OCI-M2 (cell line): ENCODE data around the gene SEC24C.
"Not testable (repeated sequence)": the region's sequence is repeated elsewhere in the genome, so short reads cannot be mapped to it uniquely, and the experiment has no call there.

Experiments used
- DNase-seq: peaks from one replicate; lab custom pipeline; 2025; ENCODE audit not compliant: unreplicated experiment; lab: John Stamatoyannopoulos, UW

SEC24C gene

DNA sequence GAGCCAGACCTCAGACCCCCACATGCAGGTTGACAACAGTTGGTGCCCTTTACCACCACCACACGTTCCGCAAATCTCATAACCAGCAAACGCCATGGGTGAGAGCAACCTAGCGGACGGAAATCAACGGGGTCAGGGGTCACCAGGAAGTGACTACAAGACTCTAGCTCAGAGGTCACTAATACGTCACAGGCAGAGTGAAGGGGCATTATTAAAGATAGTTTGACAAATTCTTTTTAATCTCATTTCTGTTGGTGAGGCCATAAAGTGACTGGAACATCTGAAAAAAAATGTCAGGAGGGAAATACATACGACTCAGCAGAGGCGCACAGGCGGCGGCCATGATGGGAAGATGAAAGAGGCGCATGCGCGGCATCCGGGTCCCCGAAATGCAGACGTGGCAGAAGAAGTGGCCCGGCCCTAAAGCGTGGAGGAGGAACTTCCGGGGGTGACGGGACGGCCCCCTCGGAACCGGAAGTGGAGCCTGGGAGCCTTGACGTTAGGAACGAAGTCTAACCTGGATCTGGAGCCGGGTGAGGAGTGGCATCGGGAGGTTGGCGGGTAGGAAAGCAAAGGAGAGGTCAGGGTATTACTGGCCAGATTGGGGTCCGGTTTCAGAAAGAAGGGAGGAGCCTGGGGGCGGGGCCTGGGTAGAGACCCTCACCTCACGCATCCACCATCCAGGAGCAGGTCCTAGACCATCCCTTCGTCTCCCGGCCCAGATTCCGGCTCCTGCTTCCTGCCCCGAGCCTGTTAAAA lies at the start of gene SEC24C:
Gene SEC24C (plus strand): TSS at position 468 of the 759 bp plus-strand sequence. CDS start 2,461 bp downstream, outside the sequence.
- peak; percentile 78 for DNase-seq

DNA sequence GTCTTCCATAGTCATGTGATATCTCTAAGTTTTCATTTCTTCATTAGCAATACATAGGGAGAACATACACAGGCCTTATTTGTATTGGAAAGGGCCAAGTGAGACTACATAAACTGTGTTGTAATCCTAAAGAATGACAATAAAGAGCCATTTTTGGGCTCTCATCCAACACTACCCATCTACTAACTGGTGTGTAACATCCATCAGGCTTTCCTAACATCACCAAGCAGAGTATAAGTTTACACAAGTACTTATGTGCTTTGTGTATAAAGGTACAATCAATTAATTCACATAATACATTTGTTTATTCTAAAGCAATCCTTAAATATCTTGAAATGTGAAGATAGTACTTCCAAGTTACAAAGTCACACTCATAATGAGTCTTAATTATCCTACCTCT lies 48.9 kb upstream of the SEC24C start:
- DNase-seq: not testable (repeated sequence)

DNA sequence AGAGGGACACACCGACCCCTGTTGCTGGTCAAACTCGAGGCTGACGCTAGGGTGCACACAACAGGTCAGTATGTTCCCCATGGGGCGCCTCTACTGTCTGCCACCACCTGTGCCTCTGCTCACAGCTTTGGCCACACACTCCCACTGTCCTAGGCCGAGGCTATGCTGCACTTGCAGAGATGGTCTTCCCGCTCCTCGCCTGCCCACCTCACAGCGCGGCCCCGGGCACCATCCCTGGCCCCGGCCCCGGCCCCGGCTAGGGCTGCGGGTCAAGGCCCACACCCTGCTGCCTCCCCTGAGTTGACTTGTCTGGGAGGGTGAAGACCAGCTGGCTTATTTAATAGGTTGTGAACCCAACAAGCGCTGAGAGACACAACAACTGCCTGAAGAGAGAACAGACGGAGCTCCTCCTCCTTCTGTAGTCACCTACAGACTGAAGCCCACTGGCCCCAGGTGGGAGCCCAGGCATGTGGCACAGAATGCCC lies 46.5 kb upstream of the SEC24C start, which contains the start of gene AGAP5:
Gene AGAP5 (minus strand): TSS at position 435 of the 485 bp plus-strand sequence. CDS start 354 bp downstream, at position 81.
- not testable (repeated sequence) for DNase-seq

DNA sequence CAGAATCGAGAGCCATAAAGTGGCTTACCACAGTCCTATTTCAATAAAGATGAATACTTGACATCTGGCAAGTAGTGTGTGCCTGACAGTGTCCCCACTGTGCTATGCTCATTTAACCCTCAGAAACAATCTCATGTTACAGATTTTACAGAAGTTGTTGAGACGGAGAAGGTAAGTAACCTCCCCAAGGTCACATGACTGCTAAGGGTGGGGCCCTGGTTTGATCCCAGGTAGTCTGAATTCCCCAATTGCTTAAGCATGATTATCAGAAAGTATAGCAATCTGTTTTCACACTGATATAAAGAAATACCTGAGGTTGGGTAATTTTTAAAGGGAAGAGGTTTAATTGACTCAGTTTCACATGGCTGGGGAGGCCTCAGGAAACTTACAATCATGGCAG lies 45.4 kb upstream of the SEC24C start:
- not testable (repeated sequence) for DNase-seq

DNA sequence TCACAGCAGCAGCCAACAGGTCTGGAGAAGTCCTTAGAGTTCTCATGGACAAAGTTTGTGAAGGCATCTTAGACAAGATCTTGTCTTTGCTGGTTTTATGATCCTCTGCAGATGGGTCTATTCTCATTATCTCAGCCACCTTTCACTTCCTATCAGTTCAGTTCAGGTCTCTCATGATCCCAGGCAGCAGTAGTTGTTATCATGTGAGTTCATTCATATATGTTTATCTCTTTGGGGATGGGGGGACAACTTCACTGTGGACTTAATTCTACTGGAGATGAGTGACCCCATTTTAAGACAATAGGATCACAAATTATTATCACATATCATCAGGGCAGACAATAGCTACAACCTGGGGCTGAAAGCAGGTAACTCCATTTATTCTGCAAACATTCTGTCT lies 40.2 kb upstream of the SEC24C start:
- DNase-seq: not testable (repeated sequence)

- not testable (repeated sequence) for DNase-seq
Measured at GRCh38 chr10:73705506-73706072, 38.6 kb upstream of the SEC24C start.

DNA sequence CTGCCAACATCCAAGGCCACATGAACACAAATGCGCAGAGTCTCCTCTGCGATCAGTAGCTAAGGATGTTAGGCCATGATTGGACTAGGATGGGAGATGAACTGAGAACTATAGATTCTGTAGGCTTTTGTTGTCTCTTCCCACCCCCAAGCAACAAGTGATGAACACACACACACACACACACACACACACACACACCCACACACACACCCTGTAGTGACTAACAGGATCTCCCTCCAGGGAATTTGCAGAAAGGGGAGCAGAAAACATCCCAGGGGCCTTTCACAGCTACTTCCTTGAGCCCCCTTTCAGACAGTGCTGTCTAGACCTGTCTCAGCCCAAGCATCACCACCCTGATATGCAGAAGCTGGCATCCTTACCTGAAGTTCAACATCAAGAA lies 37.7 kb upstream of the SEC24C start:
- not testable (repeated sequence) for DNase-seq

DNA sequence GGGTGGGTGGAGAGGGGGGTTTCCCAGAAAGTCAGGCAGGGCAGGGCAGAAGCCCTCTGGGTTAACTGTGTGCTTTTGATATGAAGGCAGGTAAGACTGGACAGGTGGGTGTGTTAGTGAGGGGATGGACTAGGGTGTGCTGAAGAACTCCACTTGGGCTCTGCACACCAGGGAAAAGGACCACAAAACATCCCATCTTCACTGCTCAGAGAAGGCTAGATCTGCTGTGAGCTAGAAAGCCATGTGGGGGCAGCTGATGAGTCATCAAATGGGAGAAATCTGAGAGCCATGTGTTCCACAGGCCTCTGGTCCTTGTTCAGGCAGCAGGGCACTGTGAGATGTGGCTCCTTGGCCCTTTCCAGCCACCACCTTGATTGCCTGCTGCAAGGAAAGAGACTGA lies 36.5 kb upstream of the SEC24C start:
- not testable (repeated sequence) for DNase-seq

GRCh38 chr10:73708122-73708521 lies 36.0 kb upstream of the SEC24C start:
- not testable (repeated sequence) for DNase-seq

DNA sequence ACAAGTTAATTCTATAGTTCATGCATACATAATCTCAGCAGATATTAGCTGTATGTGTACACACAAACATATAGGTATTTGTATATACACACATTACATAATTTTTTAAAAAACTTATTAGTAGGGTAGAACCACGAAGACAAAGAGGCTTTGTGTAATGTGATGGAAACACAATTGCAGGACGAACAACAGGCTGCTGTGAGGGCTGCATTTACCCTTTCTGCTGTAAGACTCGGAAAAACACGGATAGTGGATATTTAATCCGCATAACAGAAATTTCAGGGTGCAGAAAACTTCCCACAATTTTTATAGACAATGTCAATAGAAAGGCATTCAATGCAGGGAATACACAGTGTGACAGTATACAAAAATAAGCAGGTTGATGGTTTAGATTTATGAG lies 32.5 kb upstream of the SEC24C start:
- not testable (repeated sequence) for DNase-seq

DNA sequence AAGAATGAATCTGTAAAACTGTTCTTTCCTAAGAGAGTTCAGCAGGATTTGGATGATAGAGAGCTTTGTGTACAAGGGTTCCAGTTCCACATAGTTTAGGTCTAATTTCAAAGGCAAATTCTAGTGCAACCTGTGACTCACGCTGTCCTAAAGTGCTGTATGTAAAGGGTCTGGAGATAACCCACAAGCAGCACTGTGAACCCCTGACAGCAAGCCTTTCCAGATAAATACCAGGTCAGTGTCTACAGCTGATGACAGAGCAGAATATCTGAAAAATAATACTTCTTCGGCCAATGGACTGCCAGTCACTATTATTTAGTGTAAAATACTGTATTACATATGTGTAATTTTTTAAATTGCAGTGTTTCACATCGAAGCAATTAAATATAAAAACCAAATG lies 30.3 kb upstream of the SEC24C start:
- not testable (repeated sequence) for DNase-seq

DNA sequence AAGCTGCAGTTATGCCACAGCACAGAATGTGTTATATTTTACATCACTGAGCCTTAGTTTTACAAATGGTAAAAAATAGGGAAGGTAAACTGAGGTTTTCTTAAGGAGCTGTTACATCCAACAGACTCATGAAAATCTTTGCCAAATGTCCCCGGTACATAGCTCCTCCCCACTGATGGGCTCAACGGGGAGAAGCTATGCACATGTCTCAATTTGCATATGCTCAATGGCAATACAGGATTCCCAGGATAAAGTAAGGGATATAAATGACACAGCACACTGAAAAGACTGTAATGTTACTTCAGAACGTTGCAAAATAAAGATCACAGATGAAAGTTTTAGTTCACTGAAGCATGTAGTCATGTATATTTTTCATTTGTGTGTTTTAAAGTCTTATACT lies 29.7 kb upstream of the SEC24C start:
- not testable (repeated sequence) for DNase-seq

DNA sequence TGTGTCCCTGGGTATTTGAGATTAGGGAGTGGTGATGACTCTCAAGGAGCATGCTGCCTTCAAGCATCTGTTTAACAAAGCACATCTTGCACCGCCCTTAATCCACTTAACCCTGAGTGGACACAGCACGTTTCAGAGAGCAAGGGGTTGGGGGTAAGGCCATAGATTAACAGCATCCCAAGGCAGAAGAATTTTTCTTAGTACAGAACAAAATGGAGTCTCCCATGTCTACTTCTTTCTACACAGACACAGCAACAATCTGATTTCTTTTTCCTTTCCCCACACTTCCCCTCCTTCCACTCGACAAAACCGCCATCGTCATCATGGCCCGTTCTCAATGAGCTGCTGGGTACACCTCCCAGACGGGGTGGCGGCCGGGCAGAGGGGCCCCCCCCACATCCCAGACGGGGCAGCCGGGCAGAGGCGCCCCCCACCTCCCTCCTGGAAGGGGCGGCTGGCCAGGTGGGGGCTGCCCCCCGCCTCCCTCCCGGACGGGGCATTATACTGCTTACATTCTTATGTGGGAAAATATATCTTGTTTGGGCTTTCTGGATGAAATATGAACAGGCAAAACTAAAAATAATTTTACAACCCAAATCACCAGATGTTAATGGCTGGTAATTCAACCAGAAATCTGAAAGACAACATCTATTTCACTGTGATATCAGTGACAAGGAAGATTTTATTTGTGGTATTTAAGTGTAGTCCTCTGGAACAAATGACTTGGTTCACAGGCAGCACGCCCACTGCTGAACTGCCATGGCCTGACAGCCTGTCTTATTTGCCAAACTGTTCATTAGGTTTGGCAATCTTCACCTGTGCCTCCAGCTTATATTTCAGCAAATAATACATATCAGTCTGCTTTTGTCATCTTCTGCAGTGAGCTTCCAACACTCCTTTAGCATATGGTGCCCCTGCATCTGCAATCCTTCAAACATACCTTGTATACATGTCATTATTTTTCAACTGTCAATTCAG lies 28.7 kb upstream of the SEC24C start:
- not testable (repeated sequence) for DNase-seq

DNA sequence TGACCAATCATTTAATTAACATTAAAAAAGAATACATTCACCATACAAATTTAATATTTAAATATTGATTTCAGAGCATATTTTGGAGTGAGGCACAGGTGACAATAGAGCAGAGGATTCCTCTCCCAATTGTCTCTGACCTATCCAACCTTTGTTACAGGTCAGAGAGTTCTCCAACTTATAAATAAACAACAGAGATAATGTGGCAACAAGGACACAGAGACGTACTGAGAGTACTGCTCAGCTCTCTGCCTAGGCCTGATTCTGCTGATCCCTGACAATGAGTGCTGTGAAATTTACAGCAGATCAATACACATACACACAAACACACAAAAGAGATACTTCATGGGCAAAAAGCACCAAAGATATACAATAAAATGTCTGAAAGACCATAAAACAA lies 27.9 kb upstream of the SEC24C start:
- no peak for DNase-seq

DNA sequence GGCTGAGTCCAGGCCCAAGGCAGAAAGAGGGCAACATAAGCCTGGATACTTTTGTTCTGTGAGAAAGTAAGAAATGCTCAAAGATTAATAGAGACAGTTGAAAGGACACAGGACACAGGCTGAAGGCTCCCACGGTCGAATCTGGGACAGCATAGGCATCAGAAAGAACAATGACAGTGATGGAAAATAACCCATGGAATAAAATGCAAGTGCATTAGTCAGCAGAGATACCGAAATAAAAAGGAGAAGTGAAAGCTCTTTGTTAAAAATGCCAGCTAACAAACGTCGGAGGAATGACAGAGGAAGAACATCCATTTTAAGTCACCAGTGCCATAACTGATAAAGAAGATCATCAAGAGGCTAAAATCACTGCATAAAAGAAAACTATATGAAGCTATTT lies 26.6 kb upstream of the SEC24C start:
- DNase-seq: peak; percentile 8

DNA sequence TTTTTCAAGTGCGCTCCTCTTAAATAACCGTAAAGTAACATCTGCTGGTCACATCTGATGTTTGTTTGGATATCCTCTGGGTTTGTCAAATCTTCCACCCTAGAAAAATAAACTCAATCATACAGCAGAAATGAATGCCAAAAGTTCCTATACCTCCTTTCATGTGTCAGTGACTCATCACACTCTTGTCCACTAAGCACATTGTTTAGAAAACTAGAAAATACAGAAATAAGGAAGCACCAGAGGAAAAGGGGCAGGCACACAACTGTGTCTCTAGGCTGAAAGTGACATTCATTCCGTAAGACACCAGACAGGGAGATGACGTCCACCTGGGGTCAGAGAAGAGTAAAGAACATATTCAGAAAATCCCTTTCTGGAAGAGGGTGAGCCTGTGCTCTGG lies 23.6 kb upstream of the SEC24C start:
- DNase-seq: not testable (repeated sequence)

DNA sequence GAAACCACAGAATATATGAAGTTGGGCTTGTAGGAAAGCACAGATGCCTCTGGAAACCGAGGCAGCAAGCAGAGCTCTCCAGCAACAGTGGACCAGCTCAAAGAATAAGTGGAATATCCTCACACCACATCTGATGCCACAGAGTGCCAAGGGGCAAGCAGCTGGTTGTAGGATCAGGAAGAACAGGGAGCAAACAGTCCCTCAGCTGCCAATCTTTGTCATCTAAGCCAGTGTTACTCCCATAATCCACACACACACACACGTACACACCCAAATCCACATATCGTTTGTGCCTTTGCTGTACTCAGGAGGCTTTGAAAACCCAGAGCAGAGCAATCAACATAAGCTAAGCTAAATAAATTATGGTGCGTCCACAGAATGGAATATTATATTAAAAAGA lies 20.7 kb upstream of the SEC24C start:
- no peak for DNase-seq

GRCh38 chr10:73729781-73730152 lies 14.4 kb upstream of the SEC24C start:
- DNase-seq: not testable (repeated sequence)

GRCh38 chr10:73730153-73730906 lies 13.8 kb upstream of the SEC24C start:
- DNase-seq: peak; percentile 83

DNA sequence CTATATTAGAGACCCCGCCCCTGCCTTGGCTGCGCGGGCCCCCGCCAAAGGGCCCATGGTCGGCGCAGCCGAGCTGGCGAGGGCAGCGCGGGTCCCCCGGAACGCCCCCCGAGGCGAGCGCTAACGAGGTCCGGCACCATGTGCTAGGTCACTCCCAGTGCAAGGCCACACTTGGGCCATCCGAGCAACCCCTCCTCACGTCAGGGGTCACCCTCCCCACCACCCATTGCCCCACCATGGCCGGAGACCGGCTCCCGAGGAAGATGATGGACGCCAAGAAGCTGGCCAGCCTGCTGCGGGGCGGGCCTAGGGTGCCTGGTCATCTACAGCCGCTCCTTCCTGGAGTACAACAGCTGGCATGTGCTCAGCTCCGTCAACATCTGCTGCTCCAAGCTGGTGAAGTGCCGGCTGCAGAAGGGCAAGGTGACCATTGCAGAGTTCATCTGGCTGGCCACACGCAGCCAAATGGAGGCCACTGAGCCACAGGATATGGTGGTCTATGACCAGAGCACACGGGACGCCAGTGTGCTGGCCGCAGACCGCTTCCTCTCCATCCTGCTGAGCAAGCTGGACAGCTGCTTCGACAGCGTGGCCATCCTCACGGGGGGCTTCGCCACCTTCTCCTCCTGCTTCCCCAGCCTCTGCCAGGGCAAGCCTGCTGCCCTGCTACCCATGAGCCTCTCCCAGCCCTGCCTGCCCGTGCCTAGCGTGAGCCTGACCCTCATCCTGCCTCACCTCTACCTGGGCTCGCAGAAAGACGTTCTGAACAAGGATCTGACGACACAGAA lies 12.4 kb upstream of the SEC24C start:
- no peak for DNase-seq
